ENCODE measurements around the gene ECD. TPM values are rescaled to one million over a fixed set of nuclear protein-coding genes. Genes with fewer than 3 reads are reported as not detected.
A peak's percentile ranks its signal among the peaks of the same experiment; 100 is the strongest.

Gene ECD
- total RNA-seq: 14.4 TPM
- long read RNA-seq, transcript ECD-201 (14 exons, 3,069 nt): major isoform, 26 of 27 reads
- long read RNA-seq, partial matches to known transcripts: 0 of 27 reads
- long read RNA-seq, other reads (novel, unspliced or antisense): 1 of 27 reads

DNA sequence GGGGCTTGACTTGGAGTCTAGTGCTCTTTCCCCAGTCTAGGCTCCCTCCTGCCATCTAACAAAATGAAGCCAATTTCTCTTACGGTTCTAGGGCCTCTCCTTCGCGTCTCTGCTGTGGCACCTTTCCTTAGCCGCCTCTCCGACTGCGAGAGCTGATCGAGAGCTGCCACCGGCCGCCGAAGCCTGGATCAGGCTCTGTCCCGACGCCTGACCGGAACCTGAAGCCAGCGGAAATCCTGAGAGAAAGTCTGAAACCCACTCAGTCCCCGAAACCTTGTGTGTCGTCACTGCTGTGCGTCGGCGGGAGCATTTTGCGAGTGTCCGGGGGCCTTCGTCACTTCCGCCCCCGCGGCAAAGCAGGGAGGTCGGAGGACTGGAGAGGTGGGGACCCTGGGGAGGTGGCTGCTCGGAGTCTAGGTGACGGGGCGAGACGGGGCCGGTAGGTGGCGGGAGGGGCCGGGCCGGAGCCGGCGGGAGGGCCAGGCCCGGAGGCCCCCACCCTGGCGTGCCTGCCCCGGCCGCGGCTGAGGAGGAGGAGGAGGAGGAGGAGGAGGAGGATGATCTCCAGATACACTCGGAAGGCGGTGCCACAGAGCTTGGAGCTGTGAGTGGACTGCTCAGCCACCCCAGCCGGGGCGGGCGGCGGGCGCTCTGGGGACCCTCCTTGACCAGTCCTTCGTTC lies at the start of gene ECD, which contains the start of gene FAM149B1:
ECD (minus strand) TSS at position 226 of the 682 bp plus-strand sequence. CDS start 4,071 bp downstream, outside the sequence.
FAM149B1 (plus strand) TSS at position 337 of the 682 bp plus-strand sequence; CDS start at position 558, 221 bp downstream.
- intact Hi-C loops (cut with DNase I): no loop called here

GRCh38 chr10:73215749-73216148 lies 47.9 kb upstream of the ECD start:
- DNase-seq (no peak), ATAC-seq (ENCODE audit: poor library complexity) (no peak)
- intact Hi-C loops (cut with DNase I): no loop called here

More for the DNA sequence above, at the start of gene ECD, which contains the start of gene FAM149B1:
- ATAC-seq (ENCODE audit: poor library complexity) (peak; percentile 99), DNase-seq (peak; percentile 96)

GRCh38 chr10:73211106-73211811 lies 43.5 kb upstream of the ECD start:
- intact Hi-C loops (cut with DNase I): no loop called here
- DNase-seq (no peak), ATAC-seq (ENCODE audit: poor library complexity) (no peak)

DNA sequence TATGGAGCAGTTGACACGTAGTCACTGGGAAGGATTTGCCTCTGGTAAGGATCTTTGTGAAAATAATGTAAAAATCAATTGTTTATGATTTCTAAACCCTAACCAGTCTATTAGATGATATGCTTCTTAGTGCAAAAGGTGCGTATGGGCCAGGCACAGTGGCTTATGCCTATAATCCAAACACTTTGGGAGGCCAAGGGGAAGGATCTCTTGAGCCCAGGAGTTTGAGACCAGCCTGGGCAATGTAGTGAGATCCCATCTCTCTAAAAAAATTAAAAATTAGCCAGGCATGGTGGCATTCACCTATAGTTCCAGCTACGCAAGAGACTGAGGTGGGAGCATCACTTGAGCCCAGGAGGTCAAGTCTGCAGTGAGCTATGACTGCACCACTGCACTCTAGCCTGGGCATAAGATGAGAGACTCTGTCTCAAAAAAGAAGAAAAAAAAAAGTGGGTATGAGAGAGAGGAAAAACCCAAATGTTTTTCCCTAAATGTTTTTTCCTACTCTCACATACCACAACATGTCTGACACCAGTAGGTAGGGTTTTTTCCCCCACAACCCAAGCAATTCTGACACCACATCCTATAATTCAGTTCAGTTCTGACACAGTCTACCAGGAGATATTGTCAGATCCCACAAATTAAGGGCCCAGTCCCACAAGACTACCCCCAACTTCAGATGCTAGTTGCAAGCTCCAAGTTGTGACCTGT lies 42.7 kb upstream of the ECD start:
- ATAC-seq (ENCODE audit: poor library complexity): no peak
- no peak for DNase-seq
- intact Hi-C loops (cut with DNase I): no loop called here

GRCh38 chr10:73209705-73210104 lies 41.9 kb upstream of the ECD start:
- ATAC-seq (ENCODE audit: poor library complexity) (no peak), DNase-seq (no peak)
- intact Hi-C loops (cut with DNase I): no loop called here

DNA sequence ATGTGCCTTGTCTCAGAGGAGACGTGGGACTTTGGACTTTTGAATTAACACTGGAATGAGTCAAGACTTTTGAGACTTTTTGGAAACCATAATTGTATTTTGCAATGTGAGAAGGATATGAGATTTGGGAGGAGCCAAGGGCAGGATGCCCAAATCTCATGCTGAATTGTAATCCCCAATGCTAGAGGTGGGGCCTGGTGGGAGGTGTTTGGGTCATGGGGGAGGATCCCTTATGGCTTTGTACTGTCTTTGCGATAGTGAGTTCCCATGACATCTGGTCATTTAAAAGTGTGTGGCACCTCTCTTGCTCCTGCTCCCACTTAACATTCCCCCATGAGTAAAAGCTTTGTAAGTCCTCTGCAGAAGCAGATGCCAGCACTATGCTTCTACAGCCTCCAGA lies 40.1 kb upstream of the ECD start:
- peak; percentile 49 for ATAC-seq (ENCODE audit: poor library complexity)
- peak; percentile 48 for DNase-seq
- intact Hi-C loops (cut with DNase I): no loop called here

GRCh38 chr10:73206385-73206784 lies 38.6 kb upstream of the ECD start:
- DNase-seq (no peak), ATAC-seq (ENCODE audit: poor library complexity) (no peak)
- intact Hi-C loops (cut with DNase I): no loop called here

- intact Hi-C loops (cut with DNase I): no loop called here
- ATAC-seq (ENCODE audit: poor library complexity): no peak
- no peak for DNase-seq
Measured at GRCh38 chr10:73205890-73206289, 38.1 kb upstream of the ECD start.

DNA sequence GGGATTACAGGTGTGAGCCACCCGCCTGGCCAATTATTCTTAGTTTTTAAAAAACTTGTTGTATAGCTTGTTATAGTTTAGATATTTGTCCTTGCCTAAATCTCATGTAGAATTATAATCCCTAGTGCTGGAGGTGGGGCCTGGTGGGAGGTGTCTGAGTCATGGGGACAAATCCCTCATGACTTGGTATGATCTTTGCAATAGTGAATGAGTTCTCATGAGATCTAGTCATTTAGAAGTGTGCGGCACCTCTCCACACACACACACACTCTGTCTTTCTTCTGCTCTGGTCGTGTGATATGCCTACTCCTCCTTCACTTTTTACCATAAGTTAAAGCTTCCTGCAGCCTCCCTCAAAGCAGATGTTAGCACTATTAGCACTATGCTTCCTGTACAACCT lies 37.3 kb upstream of the ECD start:
- intact Hi-C loops (cut with DNase I): no loop called here
- DNase-seq: no peak
- ATAC-seq (ENCODE audit: poor library complexity): no peak

GRCh38 chr10:73190188-73190587 lies 22.4 kb upstream of the ECD start:
- DNase-seq: no peak
- ATAC-seq (ENCODE audit: poor library complexity): no peak
- intact Hi-C loops (cut with DNase I): no loop called here

GRCh38 chr10:73186266-73186665 lies 18.5 kb upstream of the ECD start:
- ATAC-seq (ENCODE audit: poor library complexity) (no peak), DNase-seq (no peak)
- intact Hi-C loops (cut with DNase I): no loop called here

- DNase-seq (no peak), ATAC-seq (ENCODE audit: poor library complexity) (no peak)
- intact Hi-C loops (cut with DNase I): no loop called here
Measured at GRCh38 chr10:73183667-73184281, 16.0 kb upstream of the ECD start.

GRCh38 chr10:73182568-73182967 lies 14.8 kb upstream of the ECD start:
- no peak for ATAC-seq (ENCODE audit: poor library complexity)
- intact Hi-C loops (cut with DNase I): no loop called here
- DNase-seq: no peak

DNA sequence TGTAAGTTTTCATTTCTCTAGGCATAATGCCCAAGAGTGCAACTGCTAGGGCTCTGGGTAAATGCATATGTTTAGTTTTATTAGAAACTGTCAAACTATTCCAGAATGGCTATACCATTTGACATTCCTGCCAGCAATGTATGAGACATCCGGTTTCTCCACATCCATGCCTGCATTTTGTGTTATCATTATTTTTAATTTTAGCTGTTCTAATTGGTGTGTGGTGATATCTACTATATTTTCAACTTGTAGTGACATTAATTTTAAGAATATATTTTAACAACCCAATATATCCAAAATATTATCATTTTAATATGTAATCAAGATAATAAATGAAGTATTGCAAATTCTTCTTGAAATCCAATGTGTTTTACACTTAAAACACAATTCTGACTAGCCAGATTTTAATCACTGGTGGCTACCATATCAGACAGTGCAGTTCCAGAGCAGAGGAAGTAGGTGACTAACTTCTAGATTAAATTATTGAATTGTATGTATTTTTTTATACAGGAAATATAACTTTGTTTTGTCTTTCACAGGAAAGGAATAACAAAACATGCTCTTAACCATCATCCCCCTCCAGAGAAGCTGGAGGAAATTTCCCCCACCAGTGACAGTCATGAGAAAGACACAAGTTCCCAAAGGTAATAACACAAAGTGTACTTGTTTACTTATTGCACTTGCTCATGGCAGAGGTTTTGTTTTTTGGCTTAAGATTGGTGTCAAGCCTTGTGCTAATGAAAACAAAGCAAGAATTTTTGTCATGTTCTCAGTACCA lies 6.5 kb upstream of the ECD start:
- no peak for DNase-seq
- ATAC-seq (ENCODE audit: poor library complexity): no peak
- intact Hi-C loops (cut with DNase I): no loop called here

DNA sequence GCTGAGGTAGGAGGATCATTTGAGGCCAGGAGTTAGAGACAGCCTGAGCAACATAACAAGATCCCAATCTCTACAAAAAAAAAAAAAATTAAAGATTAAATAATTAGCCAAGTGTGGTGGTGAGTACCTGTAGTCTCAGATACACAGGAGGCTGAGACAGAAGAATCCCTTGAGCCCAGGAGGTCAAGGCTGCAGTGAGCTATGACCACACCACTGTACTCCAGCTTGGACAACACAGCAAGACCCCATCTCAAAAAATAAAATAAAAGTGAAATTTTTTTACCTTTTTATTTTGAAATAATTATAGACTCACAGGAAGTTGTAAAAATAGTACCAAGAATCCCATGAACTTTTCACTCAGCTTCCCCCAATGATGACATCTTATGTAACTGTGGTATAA lies 5.1 kb upstream of the ECD start:
- no peak for ATAC-seq (ENCODE audit: poor library complexity)
- no peak for DNase-seq
- intact Hi-C loops (cut with DNase I): no loop called here

- intact Hi-C loops (cut with DNase I): no loop called here
- ATAC-seq (ENCODE audit: poor library complexity) (no peak), DNase-seq (no peak)
Measured at GRCh38 chr10:73169320-73169719, 1.5 kb upstream of the ECD start.

GRCh38 chr10:73168465-73168803 lies 626 bp upstream of the ECD start:
- no peak for DNase-seq
- intact Hi-C loops (cut with DNase I): no loop called here
- ATAC-seq (ENCODE audit: poor library complexity): peak; percentile 26

DNA sequence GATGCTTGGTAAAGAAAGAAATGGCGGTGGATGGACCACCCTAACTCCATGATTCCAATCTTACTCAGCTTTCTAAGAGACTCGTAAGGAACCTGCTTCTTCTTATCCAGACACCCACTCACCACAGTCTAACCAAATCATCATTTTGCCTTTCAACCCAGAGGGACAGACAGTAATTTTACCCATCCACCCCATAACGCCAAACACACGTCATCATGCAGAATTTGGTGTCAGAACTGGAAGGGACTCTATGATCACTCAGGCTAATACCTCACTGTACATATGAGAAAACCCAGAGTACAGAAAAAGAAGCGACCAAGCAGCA lies 388 bp downstream of the ECD start:
- ATAC-seq (ENCODE audit: poor library complexity) (no peak), DNase-seq (no peak)
- intact Hi-C loops (cut with DNase I): no loop called here

DNA sequence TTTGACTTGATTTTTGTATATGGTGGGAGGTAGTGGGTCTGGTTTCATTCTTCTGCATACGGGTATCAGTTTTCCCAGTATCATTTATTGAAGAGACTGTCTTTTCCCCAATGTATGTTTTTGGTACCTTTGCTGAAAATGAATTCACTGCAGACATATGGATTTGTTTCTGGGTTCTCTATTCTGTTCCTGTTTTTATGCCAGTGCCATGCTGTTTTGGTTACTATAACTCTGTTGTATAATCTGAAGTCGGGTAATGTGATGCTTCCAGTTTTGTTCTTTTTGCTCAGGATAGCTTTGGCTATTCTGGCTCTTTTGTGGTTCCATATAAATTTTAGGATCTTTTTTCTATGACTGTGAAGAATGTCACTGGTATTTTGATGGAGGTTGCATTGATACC lies 836 bp downstream of the ECD start:
- no peak for DNase-seq
- no peak for ATAC-seq (ENCODE audit: poor library complexity)
- intact Hi-C loops (cut with DNase I): no loop called here
